ENCODE data around the gene PUM1.

DNA sequence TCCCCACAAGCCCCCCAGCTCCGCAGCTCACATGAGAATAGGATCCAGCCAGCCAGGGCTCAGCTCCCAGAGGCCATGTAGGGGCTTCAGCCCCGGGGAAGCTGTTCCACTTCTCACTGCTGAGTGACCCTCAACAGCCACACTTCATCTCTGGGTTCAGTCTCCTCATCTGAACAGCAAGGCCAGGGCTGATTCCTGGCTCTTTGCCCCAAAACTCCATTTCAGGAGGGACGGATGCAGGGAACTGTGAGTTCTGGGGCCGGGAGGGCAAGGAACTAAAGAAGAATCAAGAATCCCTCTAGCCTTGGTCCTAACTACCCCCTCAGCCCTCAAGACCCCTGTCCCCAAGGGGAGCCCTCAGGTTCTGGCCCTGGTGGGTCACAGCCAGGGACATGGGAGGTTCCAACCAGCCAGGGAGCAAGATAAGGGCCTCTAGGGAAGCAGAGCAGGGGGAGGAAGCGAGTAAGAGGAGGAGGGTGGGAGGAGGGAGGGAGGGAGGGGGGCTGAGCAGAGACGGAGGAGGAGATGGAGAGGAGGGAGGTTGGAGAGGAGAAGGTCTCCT is 170.1 kb downstream of the PUM1 start:
- TF ChIP-seq CTCF (conservative IDR thresholded peaks at IDR 0.05; ENCODE audit: low read depth, low read length) (no peak), EZH2 (IDR thresholded peaks at IDR 0.05; ENCODE audit: low read length, unreplicated experiment) (no peak), EZH2phosphoT487 (IDR thresholded peaks at IDR 0.05; ENCODE audit: borderline replicate concordance, low read length) (no peak)
